Stomach smooth muscle (tissue), 2 donors: ENCODE results near the gene SYTL5.

Experiments used
- H3K27ac ChIP-seq: one replicate; pipeline ENCODE4 v1.7.0; 2013; ENCODE audit warnings: mild to moderate bottlenecking, low read length, inconsistent platforms
- H3K27me3 ChIP-seq, 2 donors: one replicate each; pipeline ENCODE4 v1.7.0; 2013; ENCODE audit warnings: low read length in 2 of 2; ENCODE audit not compliant: insufficient read depth in 2 of 2, control insufficient read depth in 1 of 2
- H3K36me3 ChIP-seq, 2 donors: one replicate each; pipeline ENCODE4 v1.7.0; 2013; ENCODE audit warnings: low read length in 2 of 2; ENCODE audit not compliant: control insufficient read depth in 2 of 2, insufficient read depth in 2 of 2
- H3K4me1 ChIP-seq: one replicate; pipeline ENCODE4 v1.7.0; 2013; ENCODE audit warnings: low read length; ENCODE audit not compliant: control insufficient read depth, insufficient read depth
- H3K4me3 ChIP-seq, 2 donors: one replicate each; pipeline ENCODE4 v1.7.0; 2013; ENCODE audit warnings: low read length in 2 of 2
- H3K9ac ChIP-seq, 2 donors: one replicate each; pipeline ENCODE4 v1.7.0; 2013; ENCODE audit warnings: low read length in 2 of 2, mild to moderate bottlenecking in 1 of 2
- H3K9me3 ChIP-seq, 2 donors: one replicate each; pipeline ENCODE4 v1.7.0; 2013; ENCODE audit warnings: low read length in 2 of 2; ENCODE audit not compliant: control insufficient read depth in 2 of 2
- donor health status: healthy.
- donor health status: Pancreatic carcinoma.

The SYTL5 gene

GRCh38 chrX:38060331-38060878, 54.1 kb downstream of the SYTL5 start:
- H3K9ac ChIP-seq, result no peak overlapping the region
- no peaks in the 10 kb centered on the region for H3K36me3 ChIP-seq
- no peaks in the 10 kb centered on the region for H3K9me3 ChIP-seq
- no peak overlapping the region for H3K4me3 ChIP-seq
- H3K4me1 ChIP-seq, result no peaks in the 10 kb centered on the region
- no peaks in the 10 kb centered on the region for H3K27me3 ChIP-seq
- no peak overlapping the region for H3K27ac ChIP-seq

- Histone ChIP-seq H3K36me3 (no peaks in the 10 kb centered on the region), H3K27me3 (no peaks in the 10 kb centered on the region), H3K9me3 (no peaks in the 10 kb centered on the region), H3K27ac (no peak overlapping the region), H3K4me1 (no peaks in the 10 kb centered on the region), H3K4me3 (no peak overlapping the region), H3K9ac (no peak overlapping the region)
Measured at GRCh38 chrX:38061335-38061734, 55.0 kb downstream of the SYTL5 start.

GRCh38 chrX:38066934-38067333, 60.6 kb downstream of the SYTL5 start:
- no peaks in the 10 kb centered on the region for H3K27me3 ChIP-seq
- H3K36me3 ChIP-seq, result no peaks in the 10 kb centered on the region
- no peak overlapping the region for H3K9ac ChIP-seq
- H3K9me3 ChIP-seq, result no peaks in the 10 kb centered on the region
- no peaks in the 10 kb centered on the region for H3K4me1 ChIP-seq
- no peak overlapping the region for H3K27ac ChIP-seq
- H3K4me3 ChIP-seq, result no peak overlapping the region

- H3K27me3 ChIP-seq, result peaks cover 0 to 2% of the 10 kb centered on the region in 2 donors
- no peak overlapping the region for H3K4me3 ChIP-seq
- no peak overlapping the region for H3K27ac ChIP-seq
- H3K9ac ChIP-seq, result no peak overlapping the region
- no peaks in the 10 kb centered on the region for H3K9me3 ChIP-seq
- no peaks in the 10 kb centered on the region for H3K36me3 ChIP-seq
- H3K4me1 ChIP-seq, result no peaks in the 10 kb centered on the region
Measured at GRCh38 chrX:38069273-38069672, 62.9 kb downstream of the SYTL5 start.

GRCh38 chrX:38069991-38070390, 63.6 kb downstream of the SYTL5 start:
- H3K9ac ChIP-seq, result no peak overlapping the region
- H3K27ac ChIP-seq, result no peak overlapping the region
- H3K4me1 ChIP-seq, result no peaks in the 10 kb centered on the region
- H3K9me3 ChIP-seq, result no peaks in the 10 kb centered on the region
- no peak overlapping the region for H3K4me3 ChIP-seq
- H3K27me3 ChIP-seq, result peaks cover 0 to 2% of the 10 kb centered on the region in 2 donors
- no peaks in the 10 kb centered on the region for H3K36me3 ChIP-seq

- Histone ChIP-seq H3K4me1 (no peaks in the 10 kb centered on the region), H3K27me3 (no peaks in the 10 kb centered on the region), H3K4me3 (no peak overlapping the region), H3K27ac (no peak overlapping the region), H3K36me3 (no peaks in the 10 kb centered on the region), H3K9me3 (no peaks in the 10 kb centered on the region), H3K9ac (no peak overlapping the region)
Measured at GRCh38 chrX:38079463-38079862, 73.1 kb downstream of the SYTL5 start.

- H3K27ac ChIP-seq, result no peak overlapping the region
- H3K4me1 ChIP-seq, result no peaks in the 10 kb centered on the region
- H3K4me3 ChIP-seq, result no peak overlapping the region
- H3K36me3 ChIP-seq, result no peaks in the 10 kb centered on the region
- no peaks in the 10 kb centered on the region for H3K9me3 ChIP-seq
- H3K27me3 ChIP-seq, result no peaks in the 10 kb centered on the region
- no peak overlapping the region for H3K9ac ChIP-seq
Measured at GRCh38 chrX:38080808-38081207, 74.5 kb downstream of the SYTL5 start.

GRCh38 chrX:38081909-38082308, 75.6 kb downstream of the SYTL5 start:
- Histone ChIP-seq H3K27ac (no peak overlapping the region), H3K9me3 (no peaks in the 10 kb centered on the region), H3K4me1 (no peaks in the 10 kb centered on the region), H3K36me3 (no peaks in the 10 kb centered on the region), H3K4me3 (no peak overlapping the region), H3K9ac (no peak overlapping the region), H3K27me3 (no peaks in the 10 kb centered on the region)

- H3K9ac ChIP-seq, result no peak overlapping the region
- H3K9me3 ChIP-seq, result no peaks in the 10 kb centered on the region
- H3K27me3 ChIP-seq, result no peaks in the 10 kb centered on the region
- H3K4me3 ChIP-seq, result no peak overlapping the region
- no peak overlapping the region for H3K27ac ChIP-seq
- H3K4me1 ChIP-seq, result no peaks in the 10 kb centered on the region
- H3K36me3 ChIP-seq, result no peaks in the 10 kb centered on the region
Measured at GRCh38 chrX:38082309-38082708, 76.0 kb downstream of the SYTL5 start.

- Histone ChIP-seq H3K9me3 (no peaks in the 10 kb centered on the region), H3K27ac (no peak overlapping the region), H3K9ac (no peak overlapping the region), H3K4me3 (no peak overlapping the region), H3K4me1 (no peaks in the 10 kb centered on the region), H3K27me3 (no peaks in the 10 kb centered on the region), H3K36me3 (no peaks in the 10 kb centered on the region)
Measured at GRCh38 chrX:38085813-38086212, 79.5 kb downstream of the SYTL5 start.

GRCh38 chrX:38086451-38087215, 80.3 kb downstream of the SYTL5 start:
- H3K36me3 ChIP-seq, result no peaks in the 10 kb centered on the region
- no peaks in the 10 kb centered on the region for H3K4me1 ChIP-seq
- H3K27ac ChIP-seq, result no peak overlapping the region

More at GRCh38 chrX:38086451-38087215, 80.3 kb downstream of the SYTL5 start:
- H3K4me3 ChIP-seq, result no peak overlapping the region
- no peaks in the 10 kb centered on the region for H3K27me3 ChIP-seq
- H3K9ac ChIP-seq, result no peak overlapping the region
- no peaks in the 10 kb centered on the region for H3K9me3 ChIP-seq
